ENCODE measurements around the gene RGCC.

GRCh38 chr13:41462427-41462826, 5.1 kb downstream of the RGCC start:
- TF ChIP-seq REST (IDR thresholded peaks at IDR 0.05; ENCODE audit: insufficient read depth in 1 of 2, low read depth in 2 of 2, low read length in 2 of 2) (no peak), TAF1 (IDR thresholded peaks at IDR 0.05; ENCODE audit: borderline replicate concordance, insufficient read depth, low read length) (no peak), POLR2AphosphoS5 (IDR thresholded peaks at IDR 0.05; ENCODE audit: low read depth, low read length) (no peak), SIN3A (IDR thresholded peaks at IDR 0.05; ENCODE audit: borderline replicate concordance, insufficient read depth, low read length) (no peak)
